DND-41 (cell line): ENCODE results near the gene HES2.

Experiments
- ATAC-seq: fragments of 200-7000 bp; cut with Tn5 transposase; 3 replicates; pipeline ENCODE4 v1.9.1; 2021; ENCODE audit warnings: low read depth; ENCODE audit not compliant: insufficient read depth
- DNase-seq: peaks from one replicate; pipeline ENCODE4 v3.0.0-alpha.2; 2020
- H2AFZ ChIP-seq: 2 replicates; pipeline ENCODE4 v1.6.0; 2012; ENCODE audit warnings: low read depth, low read length
- H3K27ac ChIP-seq: 2 replicates; pipeline ENCODE4 v1.5.1; 2012; ENCODE audit warnings: low read length, inconsistent platforms
- H3K27me3 ChIP-seq: fragments of 200-600 bp; sonication (generic); 2 replicates; pipeline ENCODE4 v1.6.0; 2012; ENCODE audit warnings: low read length, mild to moderate bottlenecking, inconsistent platforms; ENCODE audit not compliant: insufficient read depth, poor library complexity
- H3K36me3 ChIP-seq: 2 replicates; pipeline ENCODE4 v1.5.1; 2012; ENCODE audit warnings: low read length, inconsistent platforms; ENCODE audit not compliant: insufficient read depth
- H3K4me1 ChIP-seq: 2 replicates; pipeline ENCODE4 v1.5.1; 2012; ENCODE audit warnings: mild to moderate bottlenecking, low read length; ENCODE audit not compliant: insufficient read depth
- H3K4me2 ChIP-seq: 2 replicates; pipeline ENCODE4 v1.6.0; 2012; ENCODE audit warnings: mild to moderate bottlenecking, moderate library complexity, low read length, inconsistent platforms; ENCODE audit not compliant: insufficient read depth
- H3K4me3 ChIP-seq, 2 experiments: fragments of 200-600 bp in 1 of 2; shearing (Covaris generic) in 1 of 2; 2 replicates each; pipeline ENCODE4 v1.5.1; 2012 to 2016; ENCODE audit warnings: inconsistent platforms in 2 of 2, low read length in 2 of 2, mild to moderate bottlenecking in 2 of 2, low read depth in 1 of 2, moderate library complexity in 1 of 2
- H3K79me2 ChIP-seq: 2 replicates; pipeline ENCODE4 v1.6.0; 2012; ENCODE audit warnings: low read length, inconsistent platforms; ENCODE audit not compliant: insufficient read depth
- H3K9ac ChIP-seq: 2 replicates; pipeline ENCODE4 v1.6.0; 2012; ENCODE audit warnings: low read depth, mild to moderate bottlenecking, inconsistent platforms, low read length, moderate library complexity
- H3K9me3 ChIP-seq: 2 replicates; pipeline ENCODE4 v1.5.1; 2012; ENCODE audit warnings: low read length, moderate library complexity, mild to moderate bottlenecking, inconsistent platforms; ENCODE audit not compliant: insufficient read depth, severe bottlenecking
- H4K20me1 ChIP-seq: 2 replicates; pipeline ENCODE4 v1.6.0; 2012; ENCODE audit warnings: low read length; ENCODE audit not compliant: insufficient read depth
- EZH2 ChIP-seq: IDR thresholded peaks from 3 replicates; pipeline ENCODE4 v1.6.1; 2012; ENCODE audit warnings: borderline replicate concordance, low read depth, mild to moderate bottlenecking, moderate library complexity, low read length, inconsistent platforms; ENCODE audit not compliant: severe bottlenecking
- TF ChIP-seq, protein P1 (sequence below): IDR thresholded peaks from 2 replicates; pipeline ENCODE4 v1.5.1; 2012; ENCODE audit warnings: borderline replicate concordance, low read length, moderate library complexity, mild to moderate bottlenecking; ENCODE audit not compliant: poor library complexity, severe bottlenecking; ENCODE audit errors: extremely low read depth

The HES2 gene

DNA sequence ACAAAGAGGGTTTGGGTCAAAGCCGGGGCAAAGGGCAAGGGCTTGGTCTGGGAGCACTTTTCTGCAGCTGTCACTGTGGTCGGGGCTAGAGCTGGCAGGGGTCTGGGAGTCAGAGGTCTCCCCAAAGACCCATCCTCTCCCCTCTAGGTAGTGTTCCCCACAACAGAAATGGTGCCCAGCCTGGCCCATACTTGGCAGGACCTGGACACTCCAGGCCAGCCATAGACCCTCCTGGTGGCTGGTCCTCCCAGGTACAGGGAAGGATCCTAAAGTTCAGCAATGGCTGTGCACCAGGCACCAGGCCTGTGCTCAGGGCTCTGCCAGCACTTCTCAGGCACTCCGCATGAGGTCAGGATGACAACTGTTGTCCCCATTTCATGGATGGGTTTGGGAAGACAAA is 15.8 kb upstream of the HES2 start:
- Histone ChIP-seq H2AFZ (no peak overlapping the region), H3K9me3 (no peaks in the 10 kb centered on the region), H4K20me1 (peaks cover 7% of the 10 kb centered on the region; the same call in 1 of the 2 replicates), H3K36me3 (no peaks in the 10 kb centered on the region), H3K4me3 (no peak overlapping the region), H3K9ac (no peak overlapping the region), H3K27ac (no peak overlapping the region), H3K79me2 (no peaks in the 10 kb centered on the region), H3K27me3 (peaks cover 18% of the 10 kb centered on the region), H3K4me1 (no peaks in the 10 kb centered on the region), H3K4me2 (no peak overlapping the region)
- TF ChIP-seq, protein P1, sequence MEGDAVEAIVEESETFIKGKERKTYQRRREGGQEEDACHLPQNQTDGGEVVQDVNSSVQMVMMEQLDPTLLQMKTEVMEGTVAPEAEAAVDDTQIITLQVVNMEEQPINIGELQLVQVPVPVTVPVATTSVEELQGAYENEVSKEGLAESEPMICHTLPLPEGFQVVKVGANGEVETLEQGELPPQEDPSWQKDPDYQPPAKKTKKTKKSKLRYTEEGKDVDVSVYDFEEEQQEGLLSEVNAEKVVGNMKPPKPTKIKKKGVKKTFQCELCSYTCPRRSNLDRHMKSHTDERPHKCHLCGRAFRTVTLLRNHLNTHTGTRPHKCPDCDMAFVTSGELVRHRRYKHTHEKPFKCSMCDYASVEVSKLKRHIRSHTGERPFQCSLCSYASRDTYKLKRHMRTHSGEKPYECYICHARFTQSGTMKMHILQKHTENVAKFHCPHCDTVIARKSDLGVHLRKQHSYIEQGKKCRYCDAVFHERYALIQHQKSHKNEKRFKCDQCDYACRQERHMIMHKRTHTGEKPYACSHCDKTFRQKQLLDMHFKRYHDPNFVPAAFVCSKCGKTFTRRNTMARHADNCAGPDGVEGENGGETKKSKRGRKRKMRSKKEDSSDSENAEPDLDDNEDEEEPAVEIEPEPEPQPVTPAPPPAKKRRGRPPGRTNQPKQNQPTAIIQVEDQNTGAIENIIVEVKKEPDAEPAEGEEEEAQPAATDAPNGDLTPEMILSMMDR = no peak
- TF ChIP-seq EZH2 = no peak
- ATAC-seq = no peak
- no peak for DNase-seq

- ATAC-seq (no peak), DNase-seq (no peak)
- no peaks in the 10 kb centered on the region for H3K9me3 ChIP-seq
- H3K27ac ChIP-seq = no peak overlapping the region
- H2AFZ ChIP-seq = no peak overlapping the region
- no peak for TF ChIP-seq EZH2
- TF ChIP-seq, protein P1 = no peak
- H3K27me3 ChIP-seq = peaks cover 18% of the 10 kb centered on the region
- peaks cover 7% of the 10 kb centered on the region; the same call in 1 of the 2 replicates for H4K20me1 ChIP-seq
- no peak overlapping the region for H3K9ac ChIP-seq
- no peaks in the 10 kb centered on the region for H3K36me3 ChIP-seq
- H3K4me1 ChIP-seq = no peaks in the 10 kb centered on the region
- no peaks in the 10 kb centered on the region for H3K79me2 ChIP-seq
- H3K4me2 ChIP-seq = no peak overlapping the region
- H3K4me3 ChIP-seq = no peak overlapping the region
Observed at GRCh38 chr1:6435129-6435528, 15.4 kb upstream of the HES2 start.

GRCh38 chr1:6434186-6434585 is 14.5 kb upstream of the HES2 start:
- H2AFZ ChIP-seq = no peak overlapping the region
- H3K4me1 ChIP-seq = no peaks in the 10 kb centered on the region
- peaks cover 7% of the 10 kb centered on the region; the same call in 1 of the 2 replicates for H4K20me1 ChIP-seq
- ATAC-seq (no peak), DNase-seq (no peak)
- no peak overlapping the region for H3K4me2 ChIP-seq
- H3K79me2 ChIP-seq = no peaks in the 10 kb centered on the region
- H3K27me3 ChIP-seq = peaks cover 18% of the 10 kb centered on the region
- no peak for TF ChIP-seq EZH2
- TF ChIP-seq, protein P1 = no peak
- no peaks in the 10 kb centered on the region for H3K36me3 ChIP-seq
- H3K27ac ChIP-seq = no peak overlapping the region
- no peak overlapping the region for H3K9ac ChIP-seq
- H3K9me3 ChIP-seq = no peaks in the 10 kb centered on the region
- no peak overlapping the region for H3K4me3 ChIP-seq
